ENCODE results near the gene EXD3. TPM values are rescaled to one million over a fixed set of nuclear protein-coding genes. Genes with fewer than 3 reads are reported as not detected.
A peak's percentile ranks its signal among the peaks of the same experiment; 100 is the strongest.

EXD3 gene
- total and polyA plus RNA-seq, 9 of the 15 experiments (the other 6 are each of a cell fraction or from before 2014, with no cell fraction given): 0.29 to 12.5 (median 3.9) TPM

GRCh38 chr9:137295849-137296669 lies 126.9 kb downstream of the EXD3 start (continued):
- 0 out of 2 replicates have a peak, but pooled peaks have one; percentile 6 for TF ChIP-seq ARID4B (CRISPR knock-in tag; IDR thresholded peaks at IDR 0.05)
- TF ChIP-seq ZNF785 (CRISPR knock-in tag; IDR thresholded peaks at IDR 0.05): no peak
- no peak for TF ChIP-seq MITF (IDR thresholded peaks at IDR 0.05)
- TF ChIP-seq ZC3H8 (IDR thresholded peaks at IDR 0.05): no peak
- no peak for TF ChIP-seq RHOXF2B (CRISPR knock-in tag; conservative IDR thresholded peaks at IDR 0.05)
- TF ChIP-seq MECOM (CRISPR knock-in tag; IDR thresholded peaks at IDR 0.05): no peak
- TF ChIP-seq NFRKB (IDR thresholded peaks at IDR 0.05; ENCODE audit: low read depth): no peak
- TF ChIP-seq FOXO4 (CRISPR knock-in tag; IDR thresholded peaks at IDR 0.05): no peak
- no peak for TF ChIP-seq SIN3B (IDR thresholded peaks at IDR 0.05; ENCODE audit: low read depth)
- TF ChIP-seq ZKSCAN8 (CRISPR knock-in tag; IDR thresholded peaks at IDR 0.05): no peak
- TF ChIP-seq HDAC3 (IDR thresholded peaks at IDR 0.05; ENCODE audit: borderline replicate concordance, partially characterized antibody): no peak
- no peak for TF ChIP-seq ZC3H11A (IDR thresholded peaks at IDR 0.05; ENCODE audit: low read depth, low read length)
- no peak for TF ChIP-seq TBL1XR1 (IDR thresholded peaks at IDR 0.05; ENCODE audit: low read length in 2 of 2)
- TF ChIP-seq VEZF1 (CRISPR knock-in tag; IDR thresholded peaks at IDR 0.05): peak; percentile 63
- no peak for TF ChIP-seq ZNF583 (CRISPR knock-in tag; IDR thresholded peaks at IDR 0.05)
- TF ChIP-seq SMC3 (conservative IDR thresholded peaks at IDR 0.05; ENCODE audit: insufficient read depth, low read depth, low read length): no peak
- peak; percentile 41; the same call in 1 of the 2 replicates for TF ChIP-seq ZFX (CRISPR knock-in tag; IDR thresholded peaks at IDR 0.05)
